Inferior parietal cortex (tissue), 1 donor: ENCODE measurements around the gene PDCD2.
"Not testable (repeated sequence)": the region's sequence is repeated elsewhere in the genome, so short reads cannot be mapped to it uniquely, and the experiment has no call there.

Experiments
- DNase-seq: peaks from one replicate; pipeline ENCODE4 v3.0.0-alpha.2; 2016; ENCODE audit errors: extremely low spot score

PDCD2 gene

DNA sequence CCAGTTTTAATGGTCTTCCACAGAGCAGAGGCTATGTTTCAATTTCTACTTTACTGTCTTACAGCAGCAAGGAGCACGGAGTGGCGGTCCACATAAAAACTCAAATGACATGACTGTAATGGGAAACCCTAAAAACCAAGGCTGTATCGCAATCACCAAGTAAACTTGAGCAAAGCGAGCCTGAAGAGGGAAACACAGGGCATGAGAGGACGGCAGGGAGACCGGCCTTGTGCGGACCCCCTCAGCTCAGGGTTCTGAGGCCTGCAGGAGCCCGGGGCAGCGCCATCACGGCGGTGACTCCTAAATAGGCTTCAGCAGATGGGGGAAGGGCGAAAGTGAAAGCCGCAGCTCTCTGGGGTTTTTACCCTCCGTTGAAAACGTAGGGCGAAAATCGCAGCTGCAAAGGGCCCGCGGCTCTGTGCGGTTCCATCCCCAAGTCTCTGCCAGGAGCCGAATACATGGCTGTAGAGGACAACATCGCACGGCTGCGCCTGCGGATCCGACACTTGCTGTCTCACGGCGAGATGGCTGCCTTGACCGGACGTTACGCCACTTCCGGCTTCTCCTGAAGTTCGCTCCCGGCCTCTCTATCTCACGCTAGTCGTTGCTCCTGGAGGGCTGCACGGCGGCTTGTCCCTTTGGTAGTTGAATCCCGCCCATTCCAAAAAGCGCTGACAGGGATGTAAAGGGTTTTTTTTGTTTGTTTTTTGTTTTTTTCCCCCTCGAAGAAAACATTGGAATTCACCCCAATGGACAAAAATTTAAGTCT, 31.5 kb downstream of the PDCD2 start, which contains the start of gene PSMB1:
Gene PSMB1, minus strand, starts transcription at position 543 of the 769 bp plus-strand sequence. Its CDS starts 65 bp downstream, at position 478.
- DNase-seq: peak; percentile 98

DNA sequence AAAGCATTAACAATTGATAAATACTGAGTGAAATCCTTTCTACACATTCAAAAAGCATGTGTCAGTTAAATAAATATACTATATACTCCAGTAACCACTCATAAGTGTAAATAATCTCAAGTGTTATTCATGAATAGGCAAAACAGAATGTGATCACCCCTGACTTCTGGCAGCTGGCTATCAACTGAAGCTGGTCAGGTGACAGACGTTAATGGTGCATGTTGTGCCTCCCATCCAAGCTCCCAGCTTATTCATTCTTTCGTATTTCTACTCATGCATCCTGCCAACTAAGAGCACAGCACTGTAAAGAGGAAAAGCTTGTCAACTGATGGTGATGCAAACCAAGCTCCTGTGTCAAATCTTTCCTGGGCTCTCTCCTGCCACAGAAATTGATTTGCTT, 39.0 kb downstream of the PDCD2 start:
- no peak for DNase-seq

DNA sequence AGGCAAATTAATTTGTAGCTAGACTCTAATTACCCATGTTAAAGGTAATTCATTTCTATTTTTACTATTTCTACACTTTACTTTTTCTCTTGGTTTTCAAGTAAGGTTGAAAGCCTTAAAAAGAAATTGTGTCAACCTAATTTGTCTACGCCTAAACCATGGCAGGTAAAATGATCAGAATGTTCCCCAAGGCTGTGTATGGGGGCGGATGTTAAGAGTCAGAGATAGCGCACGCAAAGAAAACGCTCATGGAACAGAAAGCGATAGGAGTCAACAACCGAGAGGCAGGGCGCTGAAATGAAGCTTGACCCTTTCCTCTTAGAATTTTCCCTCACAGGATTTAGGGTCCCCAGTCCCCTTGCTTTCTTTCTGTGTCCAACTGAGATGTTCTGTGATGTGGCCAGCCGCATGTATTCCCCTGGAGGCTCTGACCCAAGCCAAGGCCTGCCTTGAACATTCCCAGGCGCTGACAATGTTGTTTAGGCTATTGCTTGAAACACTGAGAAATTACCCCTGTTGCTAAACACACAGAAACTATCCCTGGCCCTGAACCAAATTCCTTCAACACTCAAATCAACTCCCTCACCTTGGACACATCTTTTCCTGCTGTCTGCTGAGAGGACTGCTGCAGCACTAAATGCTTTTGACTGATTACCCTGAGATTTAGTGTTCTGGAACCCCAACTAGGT, 42.3 kb downstream of the PDCD2 start:
- DNase-seq: no peak

DNA sequence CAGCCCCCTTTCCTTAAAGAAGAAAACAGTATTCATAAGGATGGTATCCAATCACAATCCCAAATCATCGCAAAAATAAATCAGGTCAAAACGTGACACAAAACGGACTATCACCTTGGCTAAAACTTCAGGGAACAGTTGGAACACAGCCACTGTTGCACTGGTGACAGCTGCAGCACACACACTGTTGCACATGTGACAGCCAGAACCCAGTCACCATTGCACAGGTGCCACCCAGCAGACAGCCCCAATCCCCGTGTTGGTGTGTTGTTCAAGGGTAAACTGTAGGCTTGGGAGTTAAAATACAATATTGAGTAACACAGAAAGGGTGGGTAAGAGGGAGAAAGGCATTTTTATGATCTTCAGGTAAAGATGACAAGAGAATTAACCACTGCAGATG, 47.1 kb downstream of the PDCD2 start:
- no peak for DNase-seq

DNA sequence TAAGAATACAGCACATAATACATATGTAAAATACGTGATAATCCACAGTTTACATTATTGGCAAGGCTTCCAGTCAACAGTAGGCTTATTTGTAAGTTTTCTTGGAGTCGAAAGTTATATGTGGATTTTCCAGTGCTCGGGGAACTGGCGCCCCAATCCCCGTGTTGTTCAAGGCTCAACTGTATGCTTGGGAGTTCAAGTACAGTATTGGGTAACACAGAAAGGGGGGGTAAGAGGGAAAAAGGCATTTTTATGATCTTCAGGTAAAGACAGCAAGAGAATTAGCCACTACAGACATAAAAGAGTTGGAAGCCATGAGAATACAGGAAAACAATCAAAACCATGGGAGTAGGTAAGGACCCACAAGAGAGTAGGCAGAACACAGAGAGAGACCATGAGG, 47.8 kb downstream of the PDCD2 start:
- no peak for DNase-seq

DNA sequence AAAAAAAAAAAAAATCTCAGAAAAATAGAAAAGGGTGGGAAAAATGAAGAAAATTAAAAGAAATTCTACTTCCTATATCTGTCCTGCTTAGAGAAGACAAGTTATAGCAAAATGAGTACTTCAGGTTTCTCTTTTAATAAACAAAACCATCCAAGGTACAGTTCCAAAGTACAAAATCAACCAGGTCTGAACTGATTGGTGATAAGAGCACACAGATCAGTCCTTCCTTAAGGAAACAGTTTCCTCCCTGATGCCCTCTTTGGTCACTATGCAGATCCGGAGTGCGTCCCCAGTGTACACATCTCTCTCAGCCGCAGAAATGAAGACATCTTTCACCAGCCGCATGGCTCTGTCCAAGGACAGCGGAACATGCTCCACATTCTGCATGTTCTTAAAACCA, 49.4 kb downstream of the PDCD2 start:
- no peak for DNase-seq

DNA sequence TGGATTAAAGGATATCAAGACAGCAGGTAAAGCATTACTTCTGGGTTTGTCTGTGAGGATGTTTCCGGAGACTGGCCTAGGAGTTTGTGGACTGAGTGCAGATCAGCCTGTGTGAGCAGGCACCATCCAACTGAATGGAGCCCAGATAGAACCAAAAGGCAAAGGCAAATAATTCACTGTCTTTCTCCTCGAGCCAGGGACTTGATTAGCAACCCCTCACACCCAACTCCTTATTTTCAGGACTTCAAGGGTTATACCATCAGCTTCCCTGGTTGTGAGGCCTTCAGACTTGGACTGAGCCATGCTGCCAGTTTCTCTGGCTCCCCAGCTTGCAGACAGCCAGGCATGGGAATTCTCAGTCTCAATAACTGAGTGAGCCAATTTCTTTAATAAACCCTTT, 50.6 kb downstream of the PDCD2 start:
- no peak for DNase-seq

DNA sequence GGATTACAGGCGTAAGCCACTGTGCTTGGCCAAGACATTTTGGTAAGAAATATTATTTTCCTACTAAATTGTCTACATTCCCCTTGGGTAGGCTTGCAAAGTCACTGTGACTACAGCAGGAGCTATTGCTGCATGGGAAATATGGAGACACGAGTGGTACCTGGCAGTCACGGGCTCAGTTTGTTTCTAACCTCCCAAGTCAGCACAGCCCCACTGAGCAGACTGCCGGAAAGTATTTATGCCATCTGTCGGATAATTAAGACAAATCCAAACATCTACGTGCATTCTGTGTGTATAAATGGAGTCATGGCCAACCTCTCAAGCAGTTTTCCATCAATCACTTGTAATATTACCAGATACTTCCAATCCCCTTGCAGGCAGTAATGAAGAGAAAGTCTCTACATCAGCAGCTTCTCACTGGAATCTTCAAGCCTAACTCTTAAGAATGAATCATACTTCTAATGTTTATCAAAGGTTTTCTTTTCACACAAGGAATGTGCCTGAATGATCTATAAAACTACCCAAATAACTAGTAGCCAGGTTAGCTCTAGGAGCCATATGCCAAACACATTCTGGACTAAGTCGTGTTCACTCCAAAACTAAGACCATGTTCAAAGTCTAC, 51.5 kb downstream of the PDCD2 start:
- DNase-seq: no peak

DNA sequence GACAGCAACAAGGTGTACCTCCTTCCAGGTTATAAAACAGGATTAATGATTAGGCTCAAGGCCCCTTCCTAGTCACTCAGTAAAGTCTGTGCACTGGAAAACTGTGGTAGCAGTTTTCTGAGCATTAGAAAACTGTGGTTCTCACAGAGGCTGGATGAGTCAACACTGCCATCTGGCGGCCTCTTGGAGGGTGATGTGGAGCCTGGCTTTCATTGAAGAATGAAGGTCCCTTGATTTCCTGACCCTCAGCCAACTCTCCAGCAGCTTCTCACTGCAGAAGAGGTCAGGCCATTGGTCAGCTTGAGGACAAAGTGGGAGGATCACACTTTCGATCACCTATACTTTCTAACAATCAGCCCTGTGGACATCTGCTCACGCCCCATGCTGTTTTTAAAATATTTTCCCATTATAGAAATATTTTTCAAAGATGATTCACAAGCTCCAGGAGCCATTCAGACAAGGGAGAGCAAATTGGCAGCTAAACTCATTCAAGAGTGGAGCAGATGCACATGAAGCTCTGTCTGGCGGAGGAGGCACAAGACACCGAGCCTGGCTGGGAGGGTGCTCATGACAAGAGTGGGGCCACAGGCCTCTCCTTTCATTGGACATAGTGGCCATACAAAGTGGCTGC, 54.5 kb downstream of the PDCD2 start:
- DNase-seq: peak; percentile 93

DNA sequence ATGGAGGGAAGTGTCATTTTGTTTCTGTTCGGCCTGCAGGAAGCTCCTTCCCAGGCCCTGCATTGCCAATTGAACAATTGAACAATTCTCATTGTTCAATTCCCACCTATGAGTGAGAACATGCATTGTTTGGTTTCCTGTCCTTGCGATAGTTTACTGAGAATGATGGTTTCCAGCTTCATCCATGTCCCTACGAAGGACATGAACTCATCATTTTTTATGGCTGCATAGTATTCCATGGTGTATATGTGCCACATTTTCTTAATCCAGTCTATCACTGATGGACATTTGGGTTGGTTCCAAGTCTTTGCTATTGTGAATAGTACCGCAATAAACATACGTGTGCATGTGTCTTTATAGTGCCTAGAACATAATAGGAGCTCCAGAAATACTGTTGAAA, 56.4 kb downstream of the PDCD2 start:
- DNase-seq: not testable (repeated sequence)

DNA sequence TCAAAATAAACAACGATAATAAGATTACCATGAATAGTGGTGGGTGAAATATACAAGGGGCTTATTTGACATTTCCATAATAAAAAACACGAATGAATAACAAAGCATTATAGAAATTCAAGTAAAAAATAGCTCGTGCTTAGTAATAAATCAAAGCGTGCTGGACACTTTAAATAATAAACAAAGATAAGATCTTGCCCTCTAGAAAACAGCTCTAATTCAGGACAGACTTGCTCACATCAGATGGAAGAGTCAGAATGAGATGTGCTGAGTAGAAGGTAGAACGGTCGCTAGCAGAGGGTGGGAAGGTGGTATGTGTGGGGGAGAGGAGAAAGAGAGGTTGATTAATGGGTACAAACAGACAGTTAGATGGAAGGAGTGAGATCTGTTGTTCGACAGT, 58.6 kb downstream of the PDCD2 start:
- DNase-seq: no peak
